ENCODE measurements around the gene PLA2G4F.

- TF ChIP-seq CTCF (tag by site-specific recombination; IDR thresholded peaks at IDR 0.05), result no peak
- no peak for TF ChIP-seq ZNF548 (tag by site-specific recombination; IDR thresholded peaks at IDR 0.05)
- no peak for TF ChIP-seq MZF1 (tag by site-specific recombination; IDR thresholded peaks at IDR 0.05; ENCODE audit: borderline replicate concordance)
Measured at GRCh38 chr15:42159381-42160015, 3.1 kb upstream of the PLA2G4F start.

Data from HEK293 (cell line).